Measurements from ENCODE around the gene DYNLT1. TPM values are rescaled to one million over a fixed set of nuclear protein-coding genes. Genes with fewer than 3 reads are reported as not detected.
A peak's percentile ranks its signal among the peaks of the same experiment; 100 is the strongest.

DYNLT1 gene
- total RNA-seq, 2 experiments from 2014 or later, result 94.3 to 98.3 TPM

DNA sequence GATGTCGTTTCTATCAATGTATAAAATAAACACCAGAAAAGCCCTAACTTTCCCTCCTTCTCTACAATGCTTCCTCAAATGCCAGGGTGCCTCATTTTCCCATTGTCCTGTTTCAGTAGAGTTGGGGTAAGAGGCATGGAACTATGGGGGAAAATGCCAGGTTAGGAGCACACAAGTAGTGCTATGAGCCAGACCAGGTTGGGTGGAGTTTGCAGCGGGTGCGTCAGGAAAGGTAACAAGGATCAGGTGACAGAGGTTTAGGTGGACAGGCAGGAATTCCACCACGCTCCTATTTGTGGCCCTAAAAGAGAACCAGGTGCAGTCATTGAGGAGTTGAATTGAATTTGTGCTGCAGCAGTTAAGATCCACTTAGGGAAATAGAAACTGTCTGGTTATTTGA is 41.8 kb upstream of the DYNLT1 start:
- H3K36me3 Mint-ChIP-seq (ENCODE audit: low read depth), result peaks cover 67% of the 10 kb centered on the region
- H3K4me1 Mint-ChIP-seq (ENCODE audit: low read depth), result peaks cover 57% of the 10 kb centered on the region
- intact Hi-C loops (cut with micrococcal nuclease), result loop anchor here (5.0 kb wide), 2 partner anchors 39 to 474 kb away; no protein-coding TSS in a partner anchor
- TF ChIP-seq, protein P1, sequence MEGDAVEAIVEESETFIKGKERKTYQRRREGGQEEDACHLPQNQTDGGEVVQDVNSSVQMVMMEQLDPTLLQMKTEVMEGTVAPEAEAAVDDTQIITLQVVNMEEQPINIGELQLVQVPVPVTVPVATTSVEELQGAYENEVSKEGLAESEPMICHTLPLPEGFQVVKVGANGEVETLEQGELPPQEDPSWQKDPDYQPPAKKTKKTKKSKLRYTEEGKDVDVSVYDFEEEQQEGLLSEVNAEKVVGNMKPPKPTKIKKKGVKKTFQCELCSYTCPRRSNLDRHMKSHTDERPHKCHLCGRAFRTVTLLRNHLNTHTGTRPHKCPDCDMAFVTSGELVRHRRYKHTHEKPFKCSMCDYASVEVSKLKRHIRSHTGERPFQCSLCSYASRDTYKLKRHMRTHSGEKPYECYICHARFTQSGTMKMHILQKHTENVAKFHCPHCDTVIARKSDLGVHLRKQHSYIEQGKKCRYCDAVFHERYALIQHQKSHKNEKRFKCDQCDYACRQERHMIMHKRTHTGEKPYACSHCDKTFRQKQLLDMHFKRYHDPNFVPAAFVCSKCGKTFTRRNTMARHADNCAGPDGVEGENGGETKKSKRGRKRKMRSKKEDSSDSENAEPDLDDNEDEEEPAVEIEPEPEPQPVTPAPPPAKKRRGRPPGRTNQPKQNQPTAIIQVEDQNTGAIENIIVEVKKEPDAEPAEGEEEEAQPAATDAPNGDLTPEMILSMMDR (IDR thresholded peaks at IDR 0.05), result no peak
- DNase-seq, result no peak
- ChIA-PET POLR2A (interaction anchor here (1.4 to 2.6 kb wide), 2 partner anchors 37 to 465 kb away, joined by 3 to 8 read pairs; partner anchors contain the start of gene SYTL3), CTCF (interaction anchor here (1.3 kb wide), 1 partner anchor 18 kb away, joined by 3 read pairs; no protein-coding TSS in a partner anchor)
- ATAC-seq, result no peak
- no peak overlapping the region for H3K4me3 Mint-ChIP-seq
- peak overlapping the region; percentile 26 for H3K27ac Mint-ChIP-seq
- H3K9me3 Mint-ChIP-seq, result no peaks in the 10 kb centered on the region
- no peaks in the 10 kb centered on the region for H3K27me3 Mint-ChIP-seq

DNA sequence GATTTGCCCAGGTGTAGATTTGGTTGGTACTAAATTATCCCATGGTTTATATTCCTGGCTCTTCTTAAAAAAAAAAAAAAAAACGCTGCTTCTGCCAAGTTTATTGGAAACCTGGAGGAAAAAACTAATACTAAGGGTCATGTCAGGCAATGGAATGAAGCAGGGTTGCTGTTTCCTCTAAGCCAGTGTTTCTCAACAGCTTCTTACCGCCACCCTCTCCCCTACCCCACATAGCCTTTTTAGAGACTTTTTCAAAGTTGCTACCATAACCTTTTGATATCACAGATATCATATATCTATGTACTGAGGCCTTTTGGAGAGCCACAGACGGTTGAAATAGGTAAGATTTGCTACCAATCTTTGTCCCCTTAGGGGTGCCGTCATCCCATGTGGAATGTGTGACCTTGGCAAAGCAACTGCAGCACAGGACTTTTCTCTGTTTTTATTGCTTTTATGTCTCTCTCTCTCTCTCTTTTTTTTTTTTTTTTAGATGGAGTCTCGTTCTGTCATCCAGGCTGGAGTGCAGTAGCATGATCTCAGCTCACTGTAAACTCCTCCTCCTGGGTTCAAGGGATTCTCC is 40.3 kb upstream of the DYNLT1 start:
- peaks cover 51% of the 10 kb centered on the region for H3K4me1 Mint-ChIP-seq (ENCODE audit: low read depth)
- DNase-seq (no peak), ATAC-seq (no peak)
- H3K27ac Mint-ChIP-seq, result peak overlapping the region; percentile 28
- H3K27me3 Mint-ChIP-seq, result no peaks in the 10 kb centered on the region
- H3K9me3 Mint-ChIP-seq, result no peaks in the 10 kb centered on the region
- ChIA-PET CTCF (interaction anchor here (1.7 kb wide), 1 partner anchor 25 kb away, joined by 7 read pairs; no protein-coding TSS in a partner anchor), POLR2A (interaction anchor here (0.6 to 1.2 kb wide), 2 partner anchors 10 to 71 kb away, joined by 3 read pairs; no protein-coding TSS in a partner anchor)
- intact Hi-C loops (cut with micrococcal nuclease), result loop anchor here (5.0 kb wide), 2 partner anchors 38 to 473 kb away; no protein-coding TSS in a partner anchor
- TF ChIP-seq, protein P1 (IDR thresholded peaks at IDR 0.05), result no peak
- peaks cover 79% of the 10 kb centered on the region for H3K36me3 Mint-ChIP-seq (ENCODE audit: low read depth)
- H3K4me3 Mint-ChIP-seq, result no peak overlapping the region

DNA sequence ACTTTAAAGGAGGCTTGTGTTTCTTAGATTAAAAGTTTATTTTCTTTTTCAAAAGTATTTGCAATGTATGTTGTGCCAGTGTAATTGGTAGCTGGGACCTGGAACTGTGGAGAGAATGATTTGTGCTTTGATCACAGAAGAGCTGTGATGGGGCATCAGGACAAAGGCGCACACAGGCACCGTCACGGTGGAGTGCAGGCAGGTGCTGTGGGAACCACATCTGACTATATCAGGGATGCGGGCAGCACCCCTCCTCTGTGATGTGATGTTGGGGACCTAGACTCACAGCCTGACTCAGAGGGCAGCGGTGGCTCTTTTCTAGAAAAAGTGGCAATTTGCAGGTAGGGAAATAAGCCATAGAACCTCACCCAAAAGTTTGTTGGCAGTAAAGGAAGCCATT is 39.8 kb upstream of the DYNLT1 start:
- no peak for ATAC-seq
- POLR2A ChIA-PET, result interaction anchor here (0.6 to 1.2 kb wide), 2 partner anchors 10 to 72 kb away, joined by 3 read pairs; no protein-coding TSS in a partner anchor
- no peak overlapping the region for H3K4me3 Mint-ChIP-seq
- DNase-seq, result no peak
- peaks cover 83% of the 10 kb centered on the region for H3K36me3 Mint-ChIP-seq (ENCODE audit: low read depth)
- no peak overlapping the region for H3K27ac Mint-ChIP-seq
- H3K9me3 Mint-ChIP-seq, result no peaks in the 10 kb centered on the region
- TF ChIP-seq, protein P1 (IDR thresholded peaks at IDR 0.05), result no peak
- intact Hi-C loops (cut with micrococcal nuclease), result no loop called here
- H3K4me1 Mint-ChIP-seq (ENCODE audit: low read depth), result peaks cover 52% of the 10 kb centered on the region
- CTCF ChIA-PET, result interaction anchor here (1.7 kb wide), 1 partner anchor 24 kb away, joined by 7 read pairs; no protein-coding TSS in a partner anchor
- H3K27me3 Mint-ChIP-seq, result no peaks in the 10 kb centered on the region

DNA sequence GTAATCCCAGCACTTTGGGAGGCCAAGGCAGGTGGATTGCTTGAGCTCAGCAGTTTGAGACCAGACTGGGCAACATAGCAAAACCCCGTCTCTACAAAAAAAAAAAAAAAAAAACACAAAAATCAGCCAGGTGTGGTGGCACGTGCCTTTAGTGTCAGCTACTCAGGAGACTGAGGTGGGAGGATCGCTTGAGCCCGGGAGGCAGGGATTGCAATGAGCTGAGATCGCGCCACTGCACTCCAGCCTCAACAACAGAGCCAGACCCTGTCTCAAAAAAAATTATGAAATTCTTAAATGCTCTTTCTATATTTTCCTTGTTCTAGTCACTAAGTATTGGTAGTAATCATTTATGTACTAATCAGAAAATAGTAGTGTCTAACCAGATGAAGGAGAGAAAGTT is 35.9 kb upstream of the DYNLT1 start:
- TF ChIP-seq, protein P1 (IDR thresholded peaks at IDR 0.05), result no peak
- Mint-ChIP-seq H3K36me3 (ENCODE audit: low read depth) (peaks cover 74% of the 10 kb centered on the region), H3K4me1 (ENCODE audit: low read depth) (peaks cover 32% of the 10 kb centered on the region), H3K27ac (no peak overlapping the region), H3K27me3 (no peaks in the 10 kb centered on the region), H3K9me3 (no peaks in the 10 kb centered on the region), H3K4me3 (no peak overlapping the region)
- CTCF ChIA-PET, result interaction anchor here (1.1 to 1.3 kb wide), 2 partner anchors 11 to 18 kb away, joined by 3 to 4 read pairs; no protein-coding TSS in a partner anchor
- POLR2A ChIA-PET, result no interaction called here
- no peak for DNase-seq
- intact Hi-C loops (cut with micrococcal nuclease), result no loop called here
- ATAC-seq, result no peak

DNA sequence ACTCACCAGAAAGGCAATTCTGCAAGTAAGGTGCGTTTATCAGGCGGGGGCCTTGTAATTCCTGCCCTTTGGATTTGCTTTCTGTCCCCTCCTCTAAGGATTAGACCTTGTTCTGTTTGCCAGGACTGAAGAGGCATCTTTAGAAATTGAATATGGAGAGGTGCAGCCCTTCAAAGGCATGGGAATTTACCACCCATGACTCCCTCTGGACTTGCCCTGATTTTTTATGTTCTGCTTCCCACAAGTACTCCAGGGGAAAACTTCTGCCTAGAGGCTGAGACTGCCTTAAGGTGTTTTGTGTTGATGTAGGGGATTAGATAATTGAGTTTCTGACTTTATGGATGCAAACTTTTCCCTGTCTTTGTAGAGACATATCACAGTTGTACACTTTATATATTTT is 35.5 kb upstream of the DYNLT1 start:
- intact Hi-C loops (cut with micrococcal nuclease), result no loop called here
- POLR2A ChIA-PET, result no interaction called here
- Mint-ChIP-seq H3K27ac (no peak overlapping the region), H3K36me3 (ENCODE audit: low read depth) (peaks cover 75% of the 10 kb centered on the region), H3K27me3 (no peaks in the 10 kb centered on the region), H3K4me3 (no peak overlapping the region), H3K9me3 (no peaks in the 10 kb centered on the region), H3K4me1 (ENCODE audit: low read depth) (peaks cover 31% of the 10 kb centered on the region)
- DNase-seq (no peak), ATAC-seq (no peak)
- TF ChIP-seq, protein P1 (IDR thresholded peaks at IDR 0.05), result no peak
- CTCF ChIA-PET, result interaction anchor here (0.7 to 1.3 kb wide), 3 partner anchors 11 to 20 kb away, joined by 3 to 4 read pairs (median 3); no protein-coding TSS in a partner anchor
